ENCODE measurements around the gene LSMEM2. TPM values are rescaled to one million over a fixed set of nuclear protein-coding genes. Genes with fewer than 3 reads are reported as not detected.

LSMEM2 gene
- polyA plus RNA-seq, 1 experiment = not detected

DNA sequence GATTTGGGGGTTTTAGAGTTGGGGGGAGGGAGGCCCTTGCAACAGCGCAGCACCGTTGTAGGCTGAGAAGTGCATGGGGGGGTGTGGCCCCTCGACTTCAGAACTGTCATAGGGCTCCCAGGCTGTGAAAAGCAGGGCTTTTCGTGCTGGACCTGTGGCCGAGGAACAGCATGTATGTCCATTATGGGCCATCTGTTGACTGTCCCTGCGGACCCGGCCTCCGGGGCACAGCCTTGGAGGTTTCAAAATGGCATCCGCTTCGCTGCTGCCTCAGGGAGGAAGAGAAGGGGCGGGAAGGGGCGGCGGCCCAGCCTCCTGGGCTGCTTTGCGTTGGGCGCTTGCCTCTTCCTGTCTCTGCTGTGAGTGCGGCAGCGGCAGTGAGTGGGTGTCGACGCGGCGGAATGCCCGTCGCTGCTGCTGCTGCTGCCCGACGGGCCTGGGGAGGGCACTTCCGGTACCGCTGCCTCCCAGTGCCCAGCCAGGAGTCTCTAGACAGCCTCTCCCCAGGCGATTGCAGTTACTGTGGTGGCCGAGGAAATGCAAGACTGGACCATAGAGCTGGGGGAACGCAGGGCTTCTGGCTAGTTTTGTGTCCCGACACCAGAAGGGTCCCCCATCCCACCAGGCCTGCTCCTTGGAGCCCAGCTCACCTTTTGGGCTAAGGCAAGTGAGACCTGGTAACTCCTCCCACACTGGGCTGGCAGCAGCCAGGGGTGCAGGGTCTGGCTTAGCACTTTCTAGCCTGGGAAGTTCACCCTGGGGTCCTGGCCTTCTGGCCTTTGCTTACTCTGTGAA, 40.9 kb upstream of the LSMEM2 start:
- Histone ChIP-seq H3K27me3 (ENCODE audit: control insufficient read depth, insufficient read depth, low read length) (no peaks in the 10 kb centered on the region), H3K36me3 (ENCODE audit: control insufficient read depth, insufficient read depth, low read length) (peaks cover 10% of the 10 kb centered on the region), H3K4me3 (ENCODE audit: low read depth, low read length) (peak overlapping the region; percentile 76)
- TF ChIP-seq, protein P1, sequence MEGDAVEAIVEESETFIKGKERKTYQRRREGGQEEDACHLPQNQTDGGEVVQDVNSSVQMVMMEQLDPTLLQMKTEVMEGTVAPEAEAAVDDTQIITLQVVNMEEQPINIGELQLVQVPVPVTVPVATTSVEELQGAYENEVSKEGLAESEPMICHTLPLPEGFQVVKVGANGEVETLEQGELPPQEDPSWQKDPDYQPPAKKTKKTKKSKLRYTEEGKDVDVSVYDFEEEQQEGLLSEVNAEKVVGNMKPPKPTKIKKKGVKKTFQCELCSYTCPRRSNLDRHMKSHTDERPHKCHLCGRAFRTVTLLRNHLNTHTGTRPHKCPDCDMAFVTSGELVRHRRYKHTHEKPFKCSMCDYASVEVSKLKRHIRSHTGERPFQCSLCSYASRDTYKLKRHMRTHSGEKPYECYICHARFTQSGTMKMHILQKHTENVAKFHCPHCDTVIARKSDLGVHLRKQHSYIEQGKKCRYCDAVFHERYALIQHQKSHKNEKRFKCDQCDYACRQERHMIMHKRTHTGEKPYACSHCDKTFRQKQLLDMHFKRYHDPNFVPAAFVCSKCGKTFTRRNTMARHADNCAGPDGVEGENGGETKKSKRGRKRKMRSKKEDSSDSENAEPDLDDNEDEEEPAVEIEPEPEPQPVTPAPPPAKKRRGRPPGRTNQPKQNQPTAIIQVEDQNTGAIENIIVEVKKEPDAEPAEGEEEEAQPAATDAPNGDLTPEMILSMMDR (IDR thresholded peaks at IDR 0.05; ENCODE audit: insufficient read depth, low read depth, low read length) = no peak
- CTCF ChIA-PET = interaction anchor here (0.6 to 3.8 kb wide), 8 partner anchors 9 to 110 kb away, joined by 3 to 41 read pairs (median 4); no protein-coding TSS in a partner anchor
- DNase-seq (ENCODE audit: low read depth) = peak; percentile 35
- POLR2A ChIA-PET = interaction anchor here (1.0 kb wide), 1 partner anchor 9 kb away, joined by 4 read pairs; no protein-coding TSS in a partner anchor

DNA sequence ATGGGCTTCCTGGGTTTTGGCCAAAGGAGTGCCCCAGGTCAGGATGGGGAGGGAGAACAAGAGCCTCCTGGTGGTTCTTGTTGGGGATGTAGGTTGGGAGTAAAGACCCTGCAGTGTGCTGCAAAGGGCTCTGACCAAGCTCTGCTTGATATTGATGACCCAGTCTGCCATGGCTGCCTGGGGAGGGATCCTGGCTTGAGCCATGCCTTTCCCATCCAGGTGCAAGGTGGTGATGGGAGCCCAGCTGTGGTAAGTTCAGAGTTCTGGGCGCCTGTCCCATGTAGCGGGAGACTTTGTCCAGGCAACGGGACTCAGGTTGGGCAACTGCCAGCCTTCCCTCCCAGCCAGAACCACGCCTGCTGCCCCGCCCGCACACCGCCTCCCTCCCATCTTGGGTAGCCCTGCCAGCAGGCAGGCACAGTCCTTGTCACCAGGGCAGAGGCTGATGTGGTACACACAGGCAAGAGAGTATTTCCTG, 40.3 kb upstream of the LSMEM2 start:
- DNase-seq (ENCODE audit: low read depth) = no peak
- TF ChIP-seq, protein P1 (IDR thresholded peaks at IDR 0.05; ENCODE audit: insufficient read depth, low read depth, low read length) = no peak
- POLR2A ChIA-PET = interaction anchor here (1.0 kb wide), 1 partner anchor 8 kb away, joined by 4 read pairs; no protein-coding TSS in a partner anchor
- H3K27me3 ChIP-seq (ENCODE audit: control insufficient read depth, insufficient read depth, low read length) = no peaks in the 10 kb centered on the region
- CTCF ChIA-PET = interaction anchor here (0.6 to 3.8 kb wide), 7 partner anchors 8 to 85 kb away, joined by 3 to 41 read pairs (median 3); no protein-coding TSS in a partner anchor
- peak overlapping the region; percentile 76 for H3K4me3 ChIP-seq (ENCODE audit: low read depth, low read length)
- H3K36me3 ChIP-seq (ENCODE audit: control insufficient read depth, insufficient read depth, low read length) = peaks cover 10% of the 10 kb centered on the region

DNA sequence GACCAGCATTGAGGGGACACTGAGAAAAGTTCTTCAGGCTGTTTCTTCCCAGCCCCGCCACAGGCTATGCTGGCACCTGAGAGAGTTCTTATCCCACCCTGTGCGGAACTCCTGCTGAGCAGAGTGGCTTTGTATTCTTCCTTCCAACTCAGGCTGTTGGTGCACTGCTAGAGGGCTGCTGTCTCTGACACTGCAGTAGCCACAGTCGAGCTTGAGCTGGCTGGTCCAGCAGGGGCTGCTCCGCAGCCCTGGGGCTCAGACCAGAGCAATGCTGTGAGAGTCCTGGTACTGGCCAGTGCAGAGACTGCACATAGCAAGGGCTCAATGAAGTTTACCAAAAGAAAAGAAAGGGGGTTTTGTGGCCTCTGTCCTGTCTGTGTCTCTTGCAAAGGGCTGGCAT, 39.2 kb upstream of the LSMEM2 start:
- TF ChIP-seq, protein P1 (IDR thresholded peaks at IDR 0.05; ENCODE audit: insufficient read depth, low read depth, low read length) = no peak
- POLR2A ChIA-PET = interaction anchor here (0.7 kb wide), 1 partner anchor 57 kb away, joined by 4 read pairs; no protein-coding TSS in a partner anchor
- Histone ChIP-seq H3K27me3 (ENCODE audit: control insufficient read depth, insufficient read depth, low read length) (no peaks in the 10 kb centered on the region), H3K36me3 (ENCODE audit: control insufficient read depth, insufficient read depth, low read length) (peaks cover 13% of the 10 kb centered on the region), H3K4me3 (ENCODE audit: low read depth, low read length) (no peak overlapping the region)
- DNase-seq (ENCODE audit: low read depth) = no peak
- CTCF ChIA-PET = interaction anchor here (0.5 to 2.0 kb wide), 5 partner anchors 11 to 1793 kb away, joined by 3 to 6 read pairs (median 3); partner anchors contain the start of gene SEMA3B

DNA sequence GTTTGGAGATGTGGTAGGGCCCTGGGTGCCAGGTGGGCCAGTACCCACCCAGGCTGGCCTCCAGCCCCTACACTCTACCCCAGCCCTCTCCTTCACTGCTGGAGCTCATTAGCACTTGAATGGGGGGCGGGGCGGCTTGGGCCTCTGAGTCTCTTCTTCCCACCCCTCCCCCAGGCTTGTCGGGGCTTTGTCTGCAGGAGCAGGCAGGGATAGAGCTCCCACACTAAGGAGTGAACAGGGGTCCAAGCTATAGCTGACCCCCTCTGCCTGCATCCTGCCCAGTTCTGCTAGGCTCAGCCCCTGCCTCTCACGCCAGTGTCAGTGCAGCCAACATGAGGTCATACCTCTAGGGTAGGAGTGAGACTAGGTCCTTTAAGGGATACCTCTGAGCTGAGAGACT, 37.7 kb upstream of the LSMEM2 start:
- ChIA-PET POLR2A (interaction anchor here (0.7 kb wide), 2 partner anchors 26 to 360 kb away, joined by 3 to 6 read pairs; no protein-coding TSS in a partner anchor), CTCF (interaction anchor here (1.0 to 2.3 kb wide), 5 partner anchors 14 to 46 kb away, joined by 4 to 6 read pairs (median 5); no protein-coding TSS in a partner anchor)
- DNase-seq (ENCODE audit: low read depth) = no peak
- Histone ChIP-seq H3K27me3 (ENCODE audit: control insufficient read depth, insufficient read depth, low read length) (no peaks in the 10 kb centered on the region), H3K36me3 (ENCODE audit: control insufficient read depth, insufficient read depth, low read length) (peaks cover 13% of the 10 kb centered on the region), H3K4me3 (ENCODE audit: low read depth, low read length) (no peak overlapping the region)
- TF ChIP-seq, protein P1 (IDR thresholded peaks at IDR 0.05; ENCODE audit: insufficient read depth, low read depth, low read length) = no peak
